ENCODE data around the gene LAMTOR3. TPM values are rescaled to one million over a fixed set of nuclear protein-coding genes. Genes with fewer than 3 reads are reported as not detected.

Gene LAMTOR3
- total and polyA plus RNA-seq, 9 of the 15 experiments (the other 6 are each of a cell fraction or from before 2014, with no cell fraction given) = 17.9 to 146 (median 59.4) TPM

- BruUV-seq (replicated peaks) = no TSS peak
- WGBS (ENCODE audit: insufficient coverage, low coverage, missing lambda C conversion rate) = 35% methylated on average over 3 of the region's 3 CpGs
- no peak overlapping the region for H3K9ac ChIP-seq (ENCODE audit: insufficient read depth in 1 of 2, low read depth in 2 of 2, low read length in 2 of 2)
- H3K79me2 ChIP-seq (ENCODE audit: control insufficient read depth, insufficient read depth, low read length) = no peaks in the 10 kb centered on the region
- peaks cover 0 to 12% of the 10 kb centered on the region in 2 experiments; a peak in 2 of 5 replicates for H3K4me1 ChIP-seq (replicated peaks in 1 of 2; ENCODE audit: control insufficient read depth in 2 of 2, insufficient read depth in 2 of 2, low read length in 2 of 2)
- no peaks in the 10 kb centered on the region for H4K20me1 ChIP-seq (replicated peaks; ENCODE audit: control insufficient read depth, insufficient read depth, low read length)
- no peaks in the 10 kb centered on the region; the same call in 2 of the 3 replicates for H3K36me3 ChIP-seq (ENCODE audit: control insufficient read depth, insufficient read depth, low read length)
- no peak overlapping the region for H2AFZ ChIP-seq (ENCODE audit: low read depth, low read length)
- POLR2A ChIA-PET = interaction anchor here (1.2 to 1.8 kb wide), 2 partner anchors 9 to 17 kb away, joined by 3 read pairs; no protein-coding TSS in a partner anchor
- in situ Hi-C loops (cut with MboI) = no loop called here
- no peak for TF ChIP-seq ZNF584 (CRISPR knock-in tag; IDR thresholded peaks at IDR 0.05; ENCODE audit: low read depth)
- no peak for TF ChIP-seq ETV6 (IDR thresholded peaks at IDR 0.05; ENCODE audit: borderline replicate concordance in 1 of 2, low read depth in 2 of 2, low read length in 1 of 2)
- no peak for TF ChIP-seq ETV6 (CRISPR knock-in tag; IDR thresholded peaks at IDR 0.05; ENCODE audit: borderline replicate concordance)
- no peak for TF ChIP-seq ZSCAN32 (CRISPR knock-in tag; IDR thresholded peaks at IDR 0.05)
- TF ChIP-seq ZNF140 (CRISPR knock-in tag; IDR thresholded peaks at IDR 0.05) = no peak
- TF ChIP-seq ZC3H11A (IDR thresholded peaks at IDR 0.05; ENCODE audit: low read depth, low read length) = no peak
- TF ChIP-seq KAT7 (CRISPR knock-in tag; IDR thresholded peaks at IDR 0.05; ENCODE audit: borderline replicate concordance) = no peak
- TF ChIP-seq, protein P1, sequence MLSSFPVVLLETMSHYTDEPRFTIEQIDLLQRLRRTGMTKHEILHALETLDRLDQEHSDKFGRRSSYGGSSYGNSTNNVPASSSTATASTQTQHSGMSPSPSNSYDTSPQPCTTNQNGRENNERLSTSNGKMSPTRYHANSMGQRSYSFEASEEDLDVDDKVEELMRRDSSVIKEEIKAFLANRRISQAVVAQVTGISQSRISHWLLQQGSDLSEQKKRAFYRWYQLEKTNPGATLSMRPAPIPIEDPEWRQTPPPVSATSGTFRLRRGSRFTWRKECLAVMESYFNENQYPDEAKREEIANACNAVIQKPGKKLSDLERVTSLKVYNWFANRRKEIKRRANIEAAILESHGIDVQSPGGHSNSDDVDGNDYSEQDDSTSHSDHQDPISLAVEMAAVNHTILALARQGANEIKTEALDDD (IDR thresholded peaks at IDR 0.05) = no peak
- no peak for TF ChIP-seq ZNF717 (CRISPR knock-in tag; IDR thresholded peaks at IDR 0.05)
- TF ChIP-seq, protein P2, sequence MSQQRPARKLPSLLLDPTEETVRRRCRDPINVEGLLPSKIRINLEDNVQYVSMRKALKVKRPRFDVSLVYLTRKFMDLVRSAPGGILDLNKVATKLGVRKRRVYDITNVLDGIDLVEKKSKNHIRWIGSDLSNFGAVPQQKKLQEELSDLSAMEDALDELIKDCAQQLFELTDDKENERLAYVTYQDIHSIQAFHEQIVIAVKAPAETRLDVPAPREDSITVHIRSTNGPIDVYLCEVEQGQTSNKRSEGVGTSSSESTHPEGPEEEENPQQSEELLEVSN (IDR thresholded peaks at IDR 0.05; ENCODE audit: borderline replicate concordance in 1 of 2, extremely low read depth in 1 of 2, insufficient read depth in 1 of 2, insufficient read length in 1 of 2, low read depth in 1 of 2, low read length in 1 of 2, poor library complexity in 1 of 2, severe bottlenecking in 1 of 2) = no peak
- no peak for TF ChIP-seq HMG20A (CRISPR knock-in tag; conservative IDR thresholded peaks at IDR 0.05)
- no peak for TF ChIP-seq ZNF274 (IDR thresholded peaks at IDR 0.05; ENCODE audit: borderline replicate concordance, low read depth, low read length)
- TF ChIP-seq, protein P3, sequence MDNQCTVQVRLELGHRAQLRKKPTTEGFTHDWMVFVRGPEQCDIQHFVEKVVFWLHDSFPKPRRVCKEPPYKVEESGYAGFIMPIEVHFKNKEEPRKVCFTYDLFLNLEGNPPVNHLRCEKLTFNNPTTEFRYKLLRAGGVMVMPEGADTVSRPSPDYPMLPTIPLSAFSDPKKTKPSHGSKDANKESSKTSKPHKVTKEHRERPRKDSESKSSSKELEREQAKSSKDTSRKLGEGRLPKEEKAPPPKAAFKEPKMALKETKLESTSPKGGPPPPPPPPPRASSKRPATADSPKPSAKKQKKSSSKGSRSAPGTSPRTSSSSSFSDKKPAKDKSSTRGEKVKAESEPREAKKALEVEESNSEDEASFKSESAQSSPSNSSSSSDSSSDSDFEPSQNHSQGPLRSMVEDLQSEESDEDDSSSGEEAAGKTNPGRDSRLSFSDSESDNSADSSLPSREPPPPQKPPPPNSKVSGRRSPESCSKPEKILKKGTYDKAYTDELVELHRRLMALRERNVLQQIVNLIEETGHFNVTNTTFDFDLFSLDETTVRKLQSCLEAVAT (IDR thresholded peaks at IDR 0.05) = no peak
- TF ChIP-seq, protein P4, sequence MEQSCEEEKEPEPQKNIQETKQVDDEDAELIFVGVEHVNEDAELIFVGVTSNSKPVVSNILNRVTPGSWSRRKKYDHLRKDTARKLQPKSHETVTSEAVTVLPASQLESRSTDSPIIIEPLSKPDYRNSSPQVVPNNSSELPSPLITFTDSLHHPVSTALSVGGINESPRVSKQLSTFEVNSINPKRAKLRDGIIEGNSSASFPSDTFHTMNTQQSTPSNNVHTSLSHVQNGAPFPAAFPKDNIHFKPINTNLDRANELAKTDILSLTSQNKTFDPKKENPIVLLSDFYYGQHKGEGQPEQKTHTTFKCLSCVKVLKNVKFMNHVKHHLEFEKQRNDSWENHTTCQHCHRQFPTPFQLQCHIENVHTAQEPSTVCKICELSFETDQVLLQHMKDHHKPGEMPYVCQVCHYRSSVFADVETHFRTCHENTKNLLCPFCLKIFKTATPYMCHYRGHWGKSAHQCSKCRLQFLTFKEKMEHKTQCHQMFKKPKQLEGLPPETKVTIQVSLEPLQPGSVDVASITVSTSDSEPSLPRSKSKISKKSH (CRISPR knock-in tag; IDR thresholded peaks at IDR 0.05) = no peak
- H3K9me1 ChIP-seq (ENCODE audit: control insufficient read depth, insufficient read depth, low read length) = no peaks in the 10 kb centered on the region
- FAIRE-seq (no peak), ATAC-seq (no peak), DNase-seq (ENCODE audit: extremely low read depth in 1 of 4, low spot score in 3 of 4) (no peak)
- no peaks in the 10 kb centered on the region for H3K27me3 ChIP-seq (ENCODE audit: control insufficient read depth in 2 of 2, insufficient read depth in 2 of 2, low read length in 2 of 2)
- H3K4me2 ChIP-seq (ENCODE audit: insufficient read depth, low read length) = no peak overlapping the region
- CTCF ChIA-PET (ENCODE audit: low intra/inter-chr PET ratio) = interaction anchor here (0.6 kb wide), 1 partner anchor 1740 kb away, joined by 3 read pairs; no protein-coding TSS in a partner anchor
- H3K9me3 ChIP-seq (replicated peaks; ENCODE audit: control insufficient read depth, insufficient read depth, low read depth, low read length) = no peaks in the 10 kb centered on the region
- no peak overlapping the region for H3K27ac ChIP-seq (ENCODE audit: extremely low read depth, low read depth, low read length)
- H3K4me3 ChIP-seq = no peak overlapping the region
- intact Hi-C loops (cut with micrococcal nuclease) = no loop called here
Measured at GRCh38 chr4:99852199-99852749, 42.0 kb downstream of the LAMTOR3 start.
